H9 (cell line): ENCODE measurements around the gene ERC2. TPM values are rescaled to one million over a fixed set of nuclear protein-coding genes. Genes with fewer than 3 reads are reported as not detected.

Experiments used
- DNase-seq: peaks from one replicate; pipeline ENCODE4 v3.0.0-alpha.2; 2017
- H2AFZ ChIP-seq: one replicate; pipeline ENCODE4 v1.6.1; 2013; ENCODE audit warnings: mild to moderate bottlenecking, low read length, control low read depth, moderate library complexity
- H2AK5ac ChIP-seq: 2 replicates; pipeline ENCODE4 v1.6.1; 2013; ENCODE audit warnings: low read length, control low read depth, mixed read lengths; ENCODE audit not compliant: insufficient read length
- H2BK120ac ChIP-seq: one replicate; pipeline ENCODE4 v1.6.1; 2013; ENCODE audit warnings: low read depth, mild to moderate bottlenecking, low read length, control low read depth, inconsistent platforms; ENCODE audit not compliant: poor library complexity, severe bottlenecking
- H2BK12ac ChIP-seq: 2 replicates; pipeline ENCODE4 v1.6.1; 2013; ENCODE audit warnings: low read length, control low read depth, mixed read lengths, low read depth; ENCODE audit not compliant: insufficient read length
- H2BK15ac ChIP-seq: 2 replicates; pipeline ENCODE4 v1.6.1; 2013; ENCODE audit warnings: low read depth, low read length, control low read depth
- H2BK20ac ChIP-seq: one replicate; pipeline ENCODE4 v1.6.1; 2013; ENCODE audit warnings: low read depth, mild to moderate bottlenecking, low read length, control low read depth, inconsistent platforms; ENCODE audit not compliant: poor library complexity, severe bottlenecking
- H2BK5ac ChIP-seq: 2 replicates; pipeline ENCODE4 v1.6.1; 2013; ENCODE audit warnings: low read length, control low read depth, mixed read lengths; ENCODE audit not compliant: insufficient read length
- H3K14ac ChIP-seq: 2 replicates; pipeline ENCODE4 v1.6.1; 2013; ENCODE audit warnings: low read length, control low read depth; ENCODE audit not compliant: insufficient read depth
- H3K18ac ChIP-seq: 2 replicates; pipeline ENCODE4 v1.6.1; 2013; ENCODE audit warnings: low read depth, mild to moderate bottlenecking, mixed read lengths, low read length, control low read depth; ENCODE audit not compliant: insufficient read length
- H3K23ac ChIP-seq: 2 replicates; pipeline ENCODE4 v1.6.1; 2013; ENCODE audit warnings: low read length, control low read depth, mixed read lengths, low read depth; ENCODE audit not compliant: insufficient read length
- H3K23me2 ChIP-seq: 2 replicates; pipeline ENCODE4 v1.6.1; 2013; ENCODE audit warnings: low read depth, mild to moderate bottlenecking, mixed read lengths, low read length, control low read depth; ENCODE audit not compliant: insufficient read length, poor library complexity, severe bottlenecking
- H3K27ac ChIP-seq: 2 replicates; pipeline ENCODE4 v1.5.1; 2013; ENCODE audit warnings: low read length, control low read depth, mixed read lengths, low read depth; ENCODE audit not compliant: insufficient read length
- H3K27me3 ChIP-seq: 2 replicates; pipeline ENCODE4 v1.6.1; 2013; ENCODE audit warnings: low read length, control low read depth, inconsistent platforms; ENCODE audit not compliant: insufficient read depth
- H3K4ac ChIP-seq: 2 replicates; pipeline ENCODE4 v1.6.1; 2013; ENCODE audit warnings: low read depth, mild to moderate bottlenecking, control low read depth, inconsistent platforms, low read length, moderate library complexity
- H3K4me1 ChIP-seq: 2 replicates; pipeline ENCODE4 v1.6.1; 2013; ENCODE audit warnings: low read length, control low read depth, inconsistent platforms; ENCODE audit not compliant: insufficient read depth
- H3K4me2 ChIP-seq: 2 replicates; pipeline ENCODE4 v1.6.1; 2013; ENCODE audit warnings: low read length, control low read depth, mixed read lengths; ENCODE audit not compliant: insufficient read length, insufficient read depth
- H3K56ac ChIP-seq: 2 replicates; pipeline ENCODE4 v1.6.1; 2013; ENCODE audit warnings: low read depth, mild to moderate bottlenecking, mixed read lengths, low read length, control low read depth; ENCODE audit not compliant: insufficient read length
- H3K79me1 ChIP-seq: 2 replicates; pipeline ENCODE4 v1.6.1; 2013; ENCODE audit warnings: low read depth, mild to moderate bottlenecking, moderate library complexity, low read length, control low read depth, inconsistent platforms; ENCODE audit not compliant: insufficient read depth, poor library complexity, severe bottlenecking
- H3K79me2 ChIP-seq: 2 replicates; pipeline ENCODE4 v1.6.1; 2013; ENCODE audit warnings: low read length, control low read depth, inconsistent platforms; ENCODE audit not compliant: insufficient read depth
- H3K9ac ChIP-seq: 2 replicates; pipeline ENCODE4 v1.6.1; 2013; ENCODE audit warnings: low read length, control low read depth, mixed read lengths; ENCODE audit not compliant: insufficient read length; ENCODE audit errors: extremely low read depth
- H3K9me3 ChIP-seq: one replicate; pipeline ENCODE4 v1.6.1; 2013; ENCODE audit warnings: low read depth, low read length, inconsistent platforms; ENCODE audit not compliant: control insufficient read depth
- H3T11ph ChIP-seq: one replicate; pipeline ENCODE4 v1.6.1; 2013; ENCODE audit warnings: mild to moderate bottlenecking, low read length, control low read depth, inconsistent platforms
- H4K20me1 ChIP-seq: one replicate; pipeline ENCODE4 v1.6.1; 2013; ENCODE audit not compliant: control insufficient read depth, insufficient read length, insufficient read depth
- H4K5ac ChIP-seq: 2 replicates; pipeline ENCODE4 v1.6.1; 2013; ENCODE audit warnings: low read depth, mild to moderate bottlenecking, mixed read lengths, low read length, control low read depth; ENCODE audit not compliant: insufficient read length
- H4K8ac ChIP-seq: replicated peaks from 2 replicates; pipeline ENCODE4 v1.6.1; 2013; ENCODE audit warnings: low read length, control low read depth, mixed read lengths, low read depth; ENCODE audit not compliant: insufficient read length
- H4K91ac ChIP-seq: 2 replicates; pipeline ENCODE4 v1.6.1; 2013; ENCODE audit warnings: low read depth, mild to moderate bottlenecking, moderate library complexity, mixed read lengths, low read length, control low read depth; ENCODE audit not compliant: insufficient read length
- H3K27ac Mint-ChIP-seq, 3 experiments: 2 replicates in 2 of 3; 3 replicates in 1 of 3; pipeline ENCODE4 v1.8.0; 2020 to 2021; ENCODE audit warnings: mixed read lengths in 3 of 3, mild to moderate bottlenecking in 1 of 3, moderate library complexity in 1 of 3
- H3K27me3 Mint-ChIP-seq: 2 replicates; pipeline ENCODE4 v1.8.0; 2021; ENCODE audit warnings: low read depth, mild to moderate bottlenecking, moderate library complexity, mixed read lengths
- H3K36me3 Mint-ChIP-seq, 3 experiments: 2 replicates in 2 of 3; 3 replicates in 1 of 3; pipeline ENCODE4 v1.8.0; 2020 to 2021; ENCODE audit warnings: low read depth in 3 of 3, mixed read lengths in 3 of 3; ENCODE audit not compliant: insufficient read depth in 1 of 3
- H3K4me1 Mint-ChIP-seq, 2 experiments: 2 replicates each; pipeline ENCODE4 v1.8.0; 2020; ENCODE audit warnings: mixed read lengths in 2 of 2
- H3K4me3 Mint-ChIP-seq, 2 experiments: 2 replicates in 1 of 2; 3 replicates in 1 of 2; pipeline ENCODE4 v1.8.0; 2020 to 2021; ENCODE audit warnings: mild to moderate bottlenecking in 2 of 2, mixed read lengths in 2 of 2, moderate library complexity in 1 of 2
- H3K9me3 Mint-ChIP-seq, 2 experiments: 2 replicates in 1 of 2; 3 replicates in 1 of 2; pipeline ENCODE4 v1.8.0; 2020; ENCODE audit warnings: mild to moderate bottlenecking in 2 of 2, mixed read lengths in 2 of 2, moderate library complexity in 1 of 2
- WGBS: extraction: QIAGEN DNeasy Blood & Tissue Kit; methylation state at CpG from one replicate; pipeline ENCODE4 v1.1.7; 2013; ENCODE audit warnings: missing lambda C conversion rate, low lambda C conversion rate, mixed read lengths; ENCODE audit not compliant: insufficient read length; ENCODE audit errors: extremely low coverage; 5-methylcytosine and 5-hydroxymethylcytosine counted together
- total RNA-seq: library from RNA; stranded (reverse); gene quantifications from 2 replicates; pipeline ENCODE4 v1.2.1, GENCODE V29; 2021
- TF ChIP-seq, protein P1 (sequence below): fragments of 200-600 bp; sonication (generic); conservative IDR thresholded peaks from 3 replicates; pipeline ENCODE4 v1.8.0; 2021; ENCODE audit warnings: antibody characterized with exemption, mild to moderate bottlenecking

ERC2 gene
- total RNA-seq, 1 experiment from 2014 or later = 15.4 TPM

DNA sequence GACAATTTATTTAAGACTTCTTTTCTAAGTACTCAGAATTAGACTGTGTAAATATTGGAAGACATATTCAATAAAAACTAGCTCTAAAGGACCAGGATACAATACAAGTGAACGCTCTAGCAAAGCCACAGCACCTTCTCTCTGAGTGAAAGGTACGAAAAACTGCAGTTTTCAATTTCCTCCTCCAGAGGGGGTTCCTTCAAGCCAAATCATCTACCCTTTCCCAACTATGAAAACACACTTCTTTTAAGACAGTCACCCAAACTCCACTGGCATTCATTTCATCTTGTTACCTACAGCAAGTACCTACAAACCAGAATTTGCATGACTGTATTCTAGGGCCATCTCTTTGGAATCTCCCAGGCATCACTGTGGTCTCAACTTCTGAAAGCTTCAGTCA is 165.8 kb downstream of the ERC2 start:
- H4K8ac ChIP-seq = no peak overlapping the region
- H3K4me3 Mint-ChIP-seq = no peak overlapping the region
- H3K27ac Mint-ChIP-seq = no peak overlapping the region; a peak in 1 of 7 replicates
- H2BK120ac ChIP-seq = no peak overlapping the region
- no peak overlapping the region for H3K4me2 ChIP-seq
- no peak overlapping the region for H3T11ph ChIP-seq
- no peak overlapping the region for H3K56ac ChIP-seq
- no peak overlapping the region for H3K23ac ChIP-seq
- peaks cover 6% of the 10 kb centered on the region; the same call in 1 of the 2 replicates for H3K4me1 ChIP-seq
- H3K14ac ChIP-seq = no peak overlapping the region
- no peak overlapping the region for H3K27ac ChIP-seq
- no peaks in the 10 kb centered on the region for H4K20me1 ChIP-seq
- no CpG with 5 or more reads among the region's 2 CpGs for WGBS
- peaks cover 22 to 30% of the 10 kb centered on the region in 2 experiments for H3K4me1 Mint-ChIP-seq
- H3K18ac ChIP-seq = no peak overlapping the region
- TF ChIP-seq, protein P1, sequence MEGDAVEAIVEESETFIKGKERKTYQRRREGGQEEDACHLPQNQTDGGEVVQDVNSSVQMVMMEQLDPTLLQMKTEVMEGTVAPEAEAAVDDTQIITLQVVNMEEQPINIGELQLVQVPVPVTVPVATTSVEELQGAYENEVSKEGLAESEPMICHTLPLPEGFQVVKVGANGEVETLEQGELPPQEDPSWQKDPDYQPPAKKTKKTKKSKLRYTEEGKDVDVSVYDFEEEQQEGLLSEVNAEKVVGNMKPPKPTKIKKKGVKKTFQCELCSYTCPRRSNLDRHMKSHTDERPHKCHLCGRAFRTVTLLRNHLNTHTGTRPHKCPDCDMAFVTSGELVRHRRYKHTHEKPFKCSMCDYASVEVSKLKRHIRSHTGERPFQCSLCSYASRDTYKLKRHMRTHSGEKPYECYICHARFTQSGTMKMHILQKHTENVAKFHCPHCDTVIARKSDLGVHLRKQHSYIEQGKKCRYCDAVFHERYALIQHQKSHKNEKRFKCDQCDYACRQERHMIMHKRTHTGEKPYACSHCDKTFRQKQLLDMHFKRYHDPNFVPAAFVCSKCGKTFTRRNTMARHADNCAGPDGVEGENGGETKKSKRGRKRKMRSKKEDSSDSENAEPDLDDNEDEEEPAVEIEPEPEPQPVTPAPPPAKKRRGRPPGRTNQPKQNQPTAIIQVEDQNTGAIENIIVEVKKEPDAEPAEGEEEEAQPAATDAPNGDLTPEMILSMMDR = peak; percentile 65
- H3K23me2 ChIP-seq = no peaks in the 10 kb centered on the region
- H3K9me3 ChIP-seq = no peaks in the 10 kb centered on the region
- H4K5ac ChIP-seq = no peak overlapping the region
- H4K91ac ChIP-seq = no peak overlapping the region
- no peaks in the 10 kb centered on the region for H3K27me3 ChIP-seq
- H3K9me3 Mint-ChIP-seq = no peaks in the 10 kb centered on the region
- H3K9ac ChIP-seq = no peak overlapping the region
- peaks cover 0 to 3% (median 3%) of the 10 kb centered on the region in 3 experiments; a peak in 4 of 7 replicates for H3K36me3 Mint-ChIP-seq
- peaks cover 3% of the 10 kb centered on the region for H3K79me1 ChIP-seq
- H3K4ac ChIP-seq = no peak overlapping the region
- H2BK5ac ChIP-seq = no peak overlapping the region
- no peaks in the 10 kb centered on the region for H3K27me3 Mint-ChIP-seq
- H2BK20ac ChIP-seq = no peak overlapping the region
- H2BK15ac ChIP-seq = no peak overlapping the region
- no peak overlapping the region for H2BK12ac ChIP-seq
- no peak overlapping the region for H2AFZ ChIP-seq
- no peaks in the 10 kb centered on the region for H3K79me2 ChIP-seq
- DNase-seq = no peak
- H2AK5ac ChIP-seq = no peak overlapping the region
